Lung (tissue), 12 donors: Measurements from ENCODE around the gene MAGEA1. TPM values are rescaled to one million over a fixed set of nuclear protein-coding genes. Genes with fewer than 3 reads are reported as not detected.

Experiments used
- ATAC-seq: fragments of 200-7000 bp; cut with Tn5 transposase; one replicate; pipeline ENCODE4 v1.9.1; 2020; ENCODE audit warnings: moderate number of reproducible peaks; ENCODE audit not compliant: insufficient read depth, low FRiP score
- DNase-seq, 3 donors: peaks; one replicate each; pipeline ENCODE4 v3.0.0-alpha.2; 2013 to 2017
- H3K27ac ChIP-seq, 2 donors: one replicate each; pipeline ENCODE4 v1.5.1; 2013; ENCODE audit warnings: mild to moderate bottlenecking in 2 of 2, moderate library complexity in 2 of 2, control low read depth in 1 of 2, inconsistent platforms in 1 of 2, low read depth in 1 of 2, low read length in 1 of 2
- H3K27me3 ChIP-seq, 3 donors: one replicate each; pipeline ENCODE4 v1.5.1; 2013; ENCODE audit warnings: low read length in 2 of 3; ENCODE audit not compliant: control insufficient read depth in 3 of 3, insufficient read depth in 3 of 3
- H3K36me3 ChIP-seq, 4 donors: one replicate each; pipeline ENCODE4 v1.5.1; 2013; ENCODE audit warnings: low read length in 4 of 4, mild to moderate bottlenecking in 1 of 4, moderate library complexity in 1 of 4; ENCODE audit not compliant: control insufficient read depth in 4 of 4, insufficient read depth in 4 of 4
- H3K4me1 ChIP-seq, 5 donors: one replicate each; pipeline ENCODE4 v1.5.1; 2013; ENCODE audit warnings: low read length in 5 of 5, mild to moderate bottlenecking in 2 of 5, moderate library complexity in 1 of 5; ENCODE audit not compliant: control insufficient read depth in 5 of 5, insufficient read depth in 5 of 5
- H3K4me3 ChIP-seq: one replicate; pipeline ENCODE4 v1.5.1; 2013; ENCODE audit warnings: mild to moderate bottlenecking, control low read depth, moderate library complexity
- H3K9ac ChIP-seq, 2 donors: one replicate each; pipeline ENCODE4 v1.5.1; 2013; ENCODE audit warnings: low read length in 2 of 2, control low read depth in 1 of 2; ENCODE audit not compliant: insufficient read depth in 1 of 2
- H3K9me3 ChIP-seq, 4 donors: one replicate each; pipeline ENCODE4 v1.5.1; 2013; ENCODE audit warnings: low read length in 3 of 4, mild to moderate bottlenecking in 1 of 4, moderate library complexity in 1 of 4; ENCODE audit not compliant: control insufficient read depth in 4 of 4, insufficient read depth in 3 of 4
- CTCF ChIP-seq: IDR thresholded peaks from 2 replicates; pipeline ENCODE4 v1.5.1; 2012; ENCODE audit warnings: mild to moderate bottlenecking; ENCODE audit errors: control extremely low read depth, extremely low read depth
- WGBS, 2 donors: extraction: QIAGEN DNeasy Blood & Tissue Kit; methylation state at CpG; one replicate each; pipeline ENCODE4 v1.1.7; 2013; 5-methylcytosine and 5-hydroxymethylcytosine counted together
- polyA plus RNA-seq, 2 donors: library from polyadenylated mRNA; stranded (reverse); fragments of 200-250 nt; gene quantifications; one replicate each; pipeline ENCODE4 v1.2.1, GENCODE V29; 2013
- total RNA-seq, 2 donors: library from RNA; depleted of rRNA in 1 of 2; stranded (reverse); fragments of >200 nt in 1 of 2; gene quantifications; one replicate each; pipeline ENCODE4 v1.2.1, GENCODE V29; 2014 to 2021
- donor health status: control.
- donor health status: control.
- donor health status: Bipolar disorder and iron deficiency.
- donor health status: healthy.
- donor health status: DM: yes; HTN: yes; CAD: no.

MAGEA1 gene
- total and polyA plus RNA-seq, 4 donors: not detected

GRCh38 chrX:153181822-153182221 is 2.7 kb downstream of the MAGEA1 start:
- no peaks in the 10 kb centered on the region for H3K27me3 ChIP-seq
- WGBS, 2 donors: 78 to 90% methylated on average over 4 of the region's 4 CpGs
- H3K4me1 ChIP-seq: no peaks in the 10 kb centered on the region
- DNase-seq (no peak), ATAC-seq (no peak)
- H3K4me3 ChIP-seq: no peak overlapping the region
- no peaks in the 10 kb centered on the region for H3K36me3 ChIP-seq
- H3K9ac ChIP-seq: no peak overlapping the region
- no peak overlapping the region for H3K27ac ChIP-seq
- no peaks in the 10 kb centered on the region for H3K9me3 ChIP-seq
- no peak for TF ChIP-seq CTCF

GRCh38 chrX:153184787-153185186 is 5.7 kb downstream of the MAGEA1 start:
- Histone ChIP-seq H3K9me3 (peaks cover 0 to 3% (median 0%) of the 10 kb centered on the region in 4 donors), H3K4me3 (no peak overlapping the region), H3K27ac (no peak overlapping the region), H3K36me3 (no peaks in the 10 kb centered on the region), H3K9ac (no peak overlapping the region), H3K4me1 (no peaks in the 10 kb centered on the region), H3K27me3 (no peaks in the 10 kb centered on the region)
- TF ChIP-seq CTCF: no peak
- DNase-seq (no peak), ATAC-seq (no peak)
- WGBS, 2 donors: 77 to 95% methylated on average over 7 to 8 of the region's 8 CpGs

GRCh38 chrX:153190381-153190780 is 11.3 kb downstream of the MAGEA1 start:
- H3K9ac ChIP-seq: no peak overlapping the region
- H3K27me3 ChIP-seq: peaks cover 0 to 5% (median 0%) of the 10 kb centered on the region in 3 donors
- H3K27ac ChIP-seq: no peak overlapping the region
- WGBS, 2 donors: 33 to 60% methylated on average over 1 of the region's 1 CpG
- H3K4me1 ChIP-seq: no peaks in the 10 kb centered on the region
- ATAC-seq (no peak), DNase-seq (peak in 2 of 3 donors; percentile 2 to 4)
- no peak for TF ChIP-seq CTCF
- peaks cover 0 to 5% (median 0%) of the 10 kb centered on the region in 4 donors for H3K9me3 ChIP-seq
- H3K36me3 ChIP-seq: no peaks in the 10 kb centered on the region
- no peak overlapping the region for H3K4me3 ChIP-seq

- DNase-seq (no peak), ATAC-seq (no peak)
- WGBS, 2 donors: 46 to 88% methylated on average over 2 of the region's 2 CpGs
- TF ChIP-seq CTCF: no peak
- Histone ChIP-seq H3K4me3 (no peak overlapping the region), H3K9me3 (peaks cover 0 to 5% (median 2%) of the 10 kb centered on the region in 4 donors), H3K27me3 (no peaks in the 10 kb centered on the region), H3K36me3 (no peaks in the 10 kb centered on the region), H3K9ac (no peak overlapping the region), H3K4me1 (no peaks in the 10 kb centered on the region), H3K27ac (no peak overlapping the region)
Measured at GRCh38 chrX:153200462-153200861, 21.4 kb downstream of the MAGEA1 start.
